A549 treated with AZD2906 at 1 μM for 4 hours (cell line): ENCODE results near the gene TCEAL2. TPM values are rescaled to one million over a fixed set of nuclear protein-coding genes. Genes with fewer than 3 reads are reported as not detected.

ENCODE experiments used
- total RNA-seq: library from RNA; stranded (reverse); fragments of 200-300 nt; extraction: Qiagen RNA extraction; gene quantifications from 5 replicates; pipeline ENCODE4 v1.2.3, GENCODE V29; 2022

Gene TCEAL2
- not detected in 5 replicates for total RNA-seq

GRCh38 chrX:102125436-102125835 lies at the start of gene TCEAL2:
TSS of gene TCEAL2 (plus strand) at chrX:102125679. CDS start at chrX:102126831, 1,152 bp downstream.

GRCh38 chrX:102142274-102142673 lies 16.8 kb downstream of the TCEAL2 start, which contains the start of gene TCEAL6:
TSS of gene TCEAL6 (minus strand) at chrX:102142481.

GRCh38 chrX:102155806-102156179 lies 30.3 kb downstream of the TCEAL2 start, which contains the start of gene BEX5:
TSS of gene BEX5 (minus strand) at chrX:102155977. CDS start at chrX:102154265, 1,712 bp downstream.

Other genes with a start within 250 kb of the TCEAL2 start
- 0.01 to 0.07 TPM (median 0.03 TPM) in 5 replicates for gene ZMAT1, start 193.7 kb upstream of the TCEAL2 start, total RNA-seq
- gene TCEAL6, start 16.8 kb downstream of the TCEAL2 start, total RNA-seq: not detected in 5 replicates
- not detected in 5 replicates for gene BEX5, start 30.3 kb downstream of the TCEAL2 start, total RNA-seq
- not detected in 5 replicates for gene TCP11X1, start 89.6 kb downstream of the TCEAL2 start, total RNA-seq
- gene NXF2, start 121.5 kb downstream of the TCEAL2 start, total RNA-seq: 0.03 TPM in 2 of 5 replicates, not detected in the others